Astrocyte (in vitro differentiated cells and primary cell): ENCODE data around the gene AVPR2. TPM values are rescaled to one million over a fixed set of nuclear protein-coding genes. Genes with fewer than 3 reads are reported as not detected.

ENCODE experiments used
- DNase-seq: peaks from one replicate; pipeline ENCODE4 v3.0.0-alpha.2; 2010; ENCODE audit warnings: low read depth
- FAIRE-seq: peaks from 2 replicates; lab custom pipeline; 2011; peaks lifted over from hg19 to GRCh38; lab: Jason Lieb, UNC
- H2AFZ ChIP-seq: 2 replicates; pipeline ENCODE4 v1.6.0; 2012; ENCODE audit warnings: low read depth, low read length, inconsistent platforms
- H3K27ac ChIP-seq: 2 replicates; pipeline ENCODE4 v1.5.1; 2011; ENCODE audit warnings: low read depth, low read length, inconsistent platforms
- H3K27me3 ChIP-seq: 2 replicates; pipeline ENCODE4 v1.6.0; 2011; ENCODE audit warnings: low read length, inconsistent platforms; ENCODE audit not compliant: insufficient read depth
- H3K36me3 ChIP-seq: 2 replicates; pipeline ENCODE4 v1.5.1; 2011; ENCODE audit warnings: low read length, inconsistent platforms; ENCODE audit not compliant: insufficient read depth
- H3K4me1 ChIP-seq: 2 replicates; pipeline ENCODE4 v1.5.1; 2011; ENCODE audit warnings: low read length, inconsistent platforms; ENCODE audit not compliant: insufficient read depth
- H3K4me2 ChIP-seq: 2 replicates; pipeline ENCODE4 v1.6.0; 2012; ENCODE audit warnings: low read length, inconsistent platforms
- H3K4me3 ChIP-seq: 2 replicates; pipeline ENCODE4 v1.5.1; 2011; ENCODE audit warnings: low read depth, mild to moderate bottlenecking, low read length, inconsistent platforms; ENCODE audit not compliant: insufficient read depth
- H3K79me2 ChIP-seq: 2 replicates; pipeline ENCODE4 v1.6.0; 2012; ENCODE audit warnings: mild to moderate bottlenecking, low read length, inconsistent platforms; ENCODE audit not compliant: insufficient read depth
- H3K9ac ChIP-seq: 2 replicates; pipeline ENCODE4 v1.6.0; 2012; ENCODE audit warnings: mild to moderate bottlenecking, low read length, inconsistent platforms
- H3K9me3 ChIP-seq: 2 replicates; pipeline ENCODE4 v1.5.1; 2012; ENCODE audit warnings: low read depth, mild to moderate bottlenecking, low read length, inconsistent platforms; ENCODE audit not compliant: insufficient read depth
- H4K20me1 ChIP-seq: 2 replicates; pipeline ENCODE4 v1.6.0; 2012; ENCODE audit warnings: low read length, inconsistent platforms; ENCODE audit not compliant: insufficient read depth
- H3K27ac Mint-ChIP-seq: one replicate; pipeline ENCODE4 v1.8.0; 2021; ENCODE audit warnings: mild to moderate bottlenecking, mixed read lengths; ENCODE audit not compliant: unreplicated experiment
- H3K27me3 Mint-ChIP-seq: one replicate; pipeline ENCODE4 v1.8.0; 2021; ENCODE audit warnings: low read depth, mixed read lengths; ENCODE audit not compliant: unreplicated experiment
- H3K36me3 Mint-ChIP-seq: one replicate; pipeline ENCODE4 v1.8.0; 2021; ENCODE audit warnings: low read depth, mixed read lengths; ENCODE audit not compliant: unreplicated experiment
- H3K4me1 Mint-ChIP-seq: one replicate; pipeline ENCODE4 v1.8.0; 2021; ENCODE audit warnings: low read depth, mixed read lengths; ENCODE audit not compliant: unreplicated experiment
- H3K4me3 Mint-ChIP-seq: one replicate; pipeline ENCODE4 v1.8.0; 2021; ENCODE audit warnings: mild to moderate bottlenecking, moderate library complexity, mixed read lengths; ENCODE audit not compliant: unreplicated experiment
- H3K9me3 Mint-ChIP-seq: one replicate; pipeline ENCODE4 v1.8.0; 2021; ENCODE audit warnings: mild to moderate bottlenecking, mixed read lengths; ENCODE audit not compliant: unreplicated experiment
- CTCF ChIP-seq: IDR thresholded peaks from 2 replicates; pipeline ENCODE4 v1.5.1; 2011; ENCODE audit warnings: low read depth, mild to moderate bottlenecking, inconsistent platforms, low read length, moderate library complexity; ENCODE audit not compliant: insufficient read depth
- EZH2 ChIP-seq: IDR thresholded peaks from 2 replicates; pipeline ENCODE4 v1.6.1; 2012; ENCODE audit warnings: mild to moderate bottlenecking, low read length, inconsistent platforms; ENCODE audit not compliant: insufficient read depth
- total RNA-seq: library from RNA; stranded (reverse); gene quantifications from 2 replicates; pipeline ENCODE4 v1.2.1, GENCODE V29; 2021

Gene AVPR2
- total RNA-seq, 1 donor from 2014 or later: not detected

GRCh38 chrX:153931748-153932147 lies 27.3 kb downstream of the AVPR2 start:
- peak overlapping the region; percentile 40 for H3K4me3 Mint-ChIP-seq
- H3K36me3 Mint-ChIP-seq: no peaks in the 10 kb centered on the region
- Histone ChIP-seq H3K4me3 (no peak overlapping the region), H3K27me3 (no peaks in the 10 kb centered on the region), H3K9me3 (no peaks in the 10 kb centered on the region), H4K20me1 (peaks cover 13% of the 10 kb centered on the region), H3K4me1 (peaks cover 12% of the 10 kb centered on the region), H3K4me2 (no peak overlapping the region), H2AFZ (no peak overlapping the region), H3K36me3 (peaks cover 4% of the 10 kb centered on the region), H3K27ac (no peak overlapping the region), H3K79me2 (peaks cover 34% of the 10 kb centered on the region), H3K9ac (no peak overlapping the region)
- DNase-seq (no peak), FAIRE-seq (no peak)
- H3K9me3 Mint-ChIP-seq: no peaks in the 10 kb centered on the region
- H3K27me3 Mint-ChIP-seq: no peaks in the 10 kb centered on the region
- no peaks in the 10 kb centered on the region for H3K4me1 Mint-ChIP-seq
- H3K27ac Mint-ChIP-seq: no peak overlapping the region
- TF ChIP-seq CTCF (no peak), EZH2 (no peak)

GRCh38 chrX:153932220-153932915 lies 27.9 kb downstream of the AVPR2 start:
- Mint-ChIP-seq H3K9me3 (no peaks in the 10 kb centered on the region), H3K4me1 (no peaks in the 10 kb centered on the region), H3K27me3 (no peaks in the 10 kb centered on the region), H3K36me3 (no peaks in the 10 kb centered on the region), H3K27ac (no peak overlapping the region), H3K4me3 (no peak overlapping the region)
- peaks cover 4% of the 10 kb centered on the region for H3K36me3 ChIP-seq
- no peaks in the 10 kb centered on the region for H3K9me3 ChIP-seq
- H3K4me2 ChIP-seq: no peak overlapping the region
- H2AFZ ChIP-seq: no peak overlapping the region
- H3K27me3 ChIP-seq: no peaks in the 10 kb centered on the region
- no peak overlapping the region for H3K27ac ChIP-seq
- no peak for TF ChIP-seq EZH2
- no peak for TF ChIP-seq CTCF
- peaks cover 34% of the 10 kb centered on the region for H3K79me2 ChIP-seq
- peaks cover 8% of the 10 kb centered on the region for H3K4me1 ChIP-seq
- peaks cover 13% of the 10 kb centered on the region for H4K20me1 ChIP-seq
- FAIRE-seq: no peak
- no peak for DNase-seq
- H3K9ac ChIP-seq: no peak overlapping the region
- no peak overlapping the region for H3K4me3 ChIP-seq

GRCh38 chrX:153933748-153934147 lies 29.3 kb downstream of the AVPR2 start:
- H3K4me2 ChIP-seq: peak overlapping the region; percentile 95
- Mint-ChIP-seq H3K4me1 (no peaks in the 10 kb centered on the region), H3K4me3 (peak overlapping the region; percentile 92), H3K27me3 (no peaks in the 10 kb centered on the region), H3K36me3 (no peaks in the 10 kb centered on the region), H3K27ac (peak overlapping the region; percentile 77), H3K9me3 (no peaks in the 10 kb centered on the region)
- DNase-seq (peak; percentile 41), FAIRE-seq (peak; percentile 97)
- H3K27ac ChIP-seq: peak overlapping the region; percentile 19
- peaks cover 4% of the 10 kb centered on the region for H3K4me1 ChIP-seq
- TF ChIP-seq CTCF (no peak), EZH2 (no peak)
- H3K9me3 ChIP-seq: no peaks in the 10 kb centered on the region
- peaks cover 13% of the 10 kb centered on the region for H4K20me1 ChIP-seq
- peak overlapping the region; percentile 75 for H3K4me3 ChIP-seq
- H2AFZ ChIP-seq: no peak overlapping the region
- H3K36me3 ChIP-seq: peaks cover 4% of the 10 kb centered on the region
- peaks cover 34% of the 10 kb centered on the region for H3K79me2 ChIP-seq
- peak overlapping the region; percentile 88 for H3K9ac ChIP-seq
- H3K27me3 ChIP-seq: no peaks in the 10 kb centered on the region
